Stimulated activated CD4-positive, alpha-beta T cell treated with anti-CD3 and anti-CD28 coated beads, Interleukin-4, amount 100 ng/mL, for 48 hours (primary cell): ENCODE data around the gene MAEL.

Source experiments
- DNase-seq, 2 donors: peaks; one replicate each; pipeline ENCODE4 v3.0.0-alpha.2; 2020; ENCODE audit warnings: low read depth in 2 of 2

MAEL gene

GRCh38 chr1:167056529-167057231, 67.6 kb downstream of the MAEL start:
- no peak for DNase-seq

- DNase-seq: no peak
Observed at GRCh38 chr1:167057241-167057688, 68.2 kb downstream of the MAEL start.

- DNase-seq: peak; percentile 59 to 77
Observed at GRCh38 chr1:167059045-167059808, 70.1 kb downstream of the MAEL start.

- DNase-seq: no peak
Observed at GRCh38 chr1:167059809-167060107, 70.7 kb downstream of the MAEL start.

GRCh38 chr1:167060141-167061072, 71.3 kb downstream of the MAEL start:
- no peak for DNase-seq

GRCh38 chr1:167061073-167061464, 72.0 kb downstream of the MAEL start:
- DNase-seq: no peak

GRCh38 chr1:167064621-167065020, 75.5 kb downstream of the MAEL start:
- no peak for DNase-seq

GRCh38 chr1:167065471-167065870, 76.4 kb downstream of the MAEL start:
- no peak for DNase-seq

GRCh38 chr1:167066333-167067122, 77.4 kb downstream of the MAEL start:
- peak; percentile 63 to 86 for DNase-seq

GRCh38 chr1:167067904-167068303, 78.8 kb downstream of the MAEL start:
- DNase-seq: no peak

GRCh38 chr1:167068761-167069160, 79.7 kb downstream of the MAEL start:
- DNase-seq: no peak

GRCh38 chr1:167071286-167071685, 82.2 kb downstream of the MAEL start:
- no peak for DNase-seq
